Esophagus squamous epithelium (tissue), 4 donors: ENCODE data around the gene GPALPP1.

ENCODE experiments used
- CTCF ChIP-seq, 6 experiments: fragments of 450-650 bp in 4 of 6; fragments of 200-600 bp in 2 of 6; sonication (generic) in 2 of 6; IDR thresholded peaks; one replicate each; pipeline ENCODE4 v1.5.1; 2016 to 2019; ENCODE audit warnings: antibody characterized with exemption in 6 of 6, mild to moderate bottlenecking in 4 of 6, moderate library complexity in 4 of 6
- POLR2A ChIP-seq, 4 donors: fragments of 450-650 bp; IDR thresholded peaks; one replicate each; pipeline ENCODE4 v1.6.1; 2017; ENCODE audit warnings: antibody characterized with exemption in 4 of 4, mild to moderate bottlenecking in 4 of 4, moderate library complexity in 3 of 4

DNA sequence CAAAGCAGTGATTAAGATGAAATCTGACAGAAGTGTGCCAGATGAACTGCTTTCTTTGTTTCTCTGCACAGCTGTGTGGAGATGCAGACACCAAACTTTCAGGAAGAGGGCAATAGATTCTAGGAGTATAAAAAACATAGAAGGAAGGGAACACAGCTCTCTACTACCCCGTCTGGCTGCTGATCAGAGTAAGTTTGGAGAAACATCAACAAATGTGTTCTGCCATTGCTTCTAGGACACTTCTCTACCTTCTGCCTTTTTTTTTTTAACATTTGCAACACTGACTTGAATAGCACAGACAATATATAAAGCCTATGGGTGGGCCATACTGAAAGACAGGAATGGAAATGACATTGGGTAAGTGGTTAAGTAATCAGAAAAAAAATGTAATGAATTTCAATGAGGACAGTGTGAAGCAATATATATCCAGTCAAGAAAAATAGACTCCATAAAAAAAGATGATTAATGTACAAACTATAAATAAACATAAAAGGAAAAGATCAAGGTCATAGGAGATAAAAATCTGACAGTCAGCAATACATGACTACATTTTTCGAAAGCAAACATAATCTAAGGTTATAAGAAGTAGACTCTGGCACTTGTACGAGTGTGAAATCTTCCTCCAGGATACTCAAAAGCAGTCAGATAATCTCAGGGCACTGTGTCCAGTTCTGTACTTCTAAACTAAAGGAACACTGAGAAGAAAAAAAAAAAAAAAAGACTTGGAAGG lies 21.5 kb upstream of the GPALPP1 start:
- TF ChIP-seq CTCF (IDR thresholded peaks at IDR 0.05): peak in 4 of 6 experiments; percentile 4 to 13 (median 6)
- no peak for TF ChIP-seq POLR2A (IDR thresholded peaks at IDR 0.05)
